Tongue (tissue), 2 donors: ENCODE measurements around the gene DIP2A. TPM values are rescaled to one million over a fixed set of nuclear protein-coding genes. Genes with fewer than 3 reads are reported as not detected.

ENCODE experiments used
- small RNA-seq: library from RNA; depleted of rRNA; stranded (forward); fragments of <200 nt; gene quantifications from one replicate; pipeline ENCODE3, GENCODE V24; 2014; ENCODE audit warnings: low replicate concordance
- total RNA-seq: library from RNA; depleted of rRNA; stranded (reverse); fragments of >200 nt; gene quantifications from one replicate; pipeline ENCODE4 v1.2.3, GENCODE V29; 2014

The DIP2A gene
- total RNA-seq, 1 donor from 2014 or later: 36.1 TPM

Small RNA genes lying within 50 kb of the gene (small RNA-seq; reads per million reads assigned to genes)
- not detected for gene RNU6-396P

Other genes starting within 250 kb of the DIP2A start
- gene LSS, start 230.1 kb upstream of the DIP2A start, total RNA-seq: 36.5 TPM
- 89.7 TPM for gene MCM3AP, start 173.3 kb upstream of the DIP2A start, total RNA-seq
- gene YBEY, start 172.5 kb upstream of the DIP2A start, total RNA-seq: 10.9 TPM
- gene C21orf58, start 135.0 kb upstream of the DIP2A start, total RNA-seq: 5.4 TPM
- 149 TPM for gene PCNT, start 134.7 kb upstream of the DIP2A start, total RNA-seq
- gene S100B, start 146.2 kb downstream of the DIP2A start, total RNA-seq: 75.2 TPM
- gene PRMT2, start 176.8 kb downstream of the DIP2A start, total RNA-seq: 128 TPM